Keratinocyte (primary cell): ENCODE results near the gene RABL6. TPM values are rescaled to one million over a fixed set of nuclear protein-coding genes. Genes with fewer than 3 reads are reported as not detected.
"Not testable (repeated sequence)": the region's sequence is repeated elsewhere in the genome, so short reads cannot be mapped to it uniquely, and the experiment has no call there.

Experiments used
- DNase-seq: peaks from one replicate; pipeline ENCODE4 v3.0.0-alpha.2; 2011; ENCODE audit warnings: low read depth, missing footprints, low spot score
- FAIRE-seq: peaks from 2 replicates; lab custom pipeline; 2011; peaks lifted over from hg19 to GRCh38; lab: Jason Lieb, UNC
- H2AFZ ChIP-seq: 2 replicates; pipeline ENCODE4 v1.6.0; 2012; ENCODE audit warnings: low read length, control low read depth, inconsistent platforms; ENCODE audit not compliant: control insufficient read depth
- H3K27ac ChIP-seq: 2 replicates; pipeline ENCODE4 v1.5.1; 2011; ENCODE audit warnings: low read length; ENCODE audit not compliant: control insufficient read depth, insufficient read depth
- H3K27me3 ChIP-seq: 3 replicates; pipeline ENCODE4 v1.6.0; 2011; ENCODE audit warnings: low read length; ENCODE audit not compliant: control insufficient read depth, insufficient read depth; ENCODE audit errors: extremely low read depth
- H3K36me3 ChIP-seq, 2 experiments: 2 replicates in 1 of 2; 3 replicates in 1 of 2; pipeline ENCODE4 v1.5.1; 2011; ENCODE audit warnings: low read length in 2 of 2, mild to moderate bottlenecking in 1 of 2; ENCODE audit not compliant: control insufficient read depth in 2 of 2, insufficient read depth in 2 of 2; ENCODE audit errors: extremely low read depth in 1 of 2
- H3K4me1 ChIP-seq: 3 replicates; pipeline ENCODE4 v1.5.1; 2011; ENCODE audit warnings: low read length; ENCODE audit not compliant: control insufficient read depth, insufficient read depth; ENCODE audit errors: extremely low read depth
- H3K4me2 ChIP-seq: 3 replicates; pipeline ENCODE4 v1.6.0; 2011; ENCODE audit warnings: low read depth, low read length; ENCODE audit not compliant: control insufficient read depth, insufficient read depth; ENCODE audit errors: extremely low read depth
- H3K4me3 ChIP-seq, 3 experiments: fragments of 200-600 bp in 1 of 3; sonication (generic) in 1 of 3; 2 replicates in 2 of 3; 3 replicates in 1 of 3; pipeline ENCODE4 v1.5.1; 2011 to 2016; ENCODE audit warnings: low read length in 3 of 3, mild to moderate bottlenecking in 3 of 3, control low read depth in 2 of 3, inconsistent platforms in 1 of 3, low read depth in 1 of 3, mixed read lengths in 1 of 3, mixed run types in 1 of 3, moderate library complexity in 1 of 3; ENCODE audit not compliant: control insufficient read depth in 2 of 3, insufficient read depth in 2 of 3; ENCODE audit errors: extremely low read depth in 1 of 3
- H3K79me2 ChIP-seq: 2 replicates; pipeline ENCODE4 v1.6.0; 2012; ENCODE audit warnings: low read length; ENCODE audit not compliant: control insufficient read depth, insufficient read depth
- H3K9ac ChIP-seq: 3 replicates; pipeline ENCODE4 v1.6.0; 2011; ENCODE audit warnings: low read length; ENCODE audit not compliant: control insufficient read depth, insufficient read depth; ENCODE audit errors: extremely low read depth
- H3K9me1 ChIP-seq: 3 replicates; pipeline ENCODE4 v1.6.0; 2011; ENCODE audit warnings: low read length; ENCODE audit not compliant: control insufficient read depth, insufficient read depth; ENCODE audit errors: extremely low read depth
- H3K9me3 ChIP-seq: 2 replicates; pipeline ENCODE4 v1.5.1; 2012; ENCODE audit warnings: low read depth, low read length; ENCODE audit not compliant: control insufficient read depth
- H4K20me1 ChIP-seq: 3 replicates; pipeline ENCODE4 v1.6.0; 2011; ENCODE audit warnings: low read length; ENCODE audit not compliant: control insufficient read depth, insufficient read depth; ENCODE audit errors: extremely low read depth
- CTCF ChIP-seq, 3 experiments: IDR thresholded peaks in 1 of 3; conservative IDR thresholded peaks in 1 of 3; optimal IDR thresholded peaks in 1 of 3; 2 replicates in 2 of 3; 3 replicates in 1 of 3; pipeline versions ENCODE3 to v1.5.1; 2011; ENCODE audit warnings: low read length in 3 of 3, mild to moderate bottlenecking in 3 of 3, moderate library complexity in 2 of 3, control low read depth in 1 of 3, inconsistent platforms in 1 of 3; ENCODE audit not compliant: insufficient read depth in 2 of 3; ENCODE audit errors: extremely low read depth in 1 of 3
- EZH2 ChIP-seq: IDR thresholded peaks from one replicate; pipeline ENCODE4 v1.6.1; 2012; ENCODE audit warnings: inconsistent platforms, mild to moderate bottlenecking, low read length, moderate library complexity
- dilution Hi-C: fragments of 300-500 bp; cut with MboI; formaldehyde crosslinking; loops from one replicate; pipeline ENCODE4 v1.7.0; 2020; ENCODE audit warnings: low sequenced_read_pairs; ENCODE audit not compliant: extremely low pct_ligation_motif_present
- polyA plus RNA-seq, 5 experiments: library from polyadenylated mRNA; depleted of rRNA in 3 of 5; stranded (reverse) in 3 of 5; stranded (forward) in 1 of 5; unstranded in 1 of 5; fragments of >200 nt; gene quantifications; 1 replicate in 1 of 5; 2 replicates in 3 of 5; 3 replicates in 1 of 5; pipeline versions ENCODE4 v1.2.1 to v1.2.3, GENCODE V29; 2011 to 2012; ENCODE audit warnings: missing spikeins in 2 of 5, low read depth in 1 of 5, low replicate concordance in 1 of 5

The RABL6 gene
- polyA plus RNA-seq, 1 donor (not counting 4 experiments of a cell fraction or from before 2014, with no cell fraction given): 46.3 TPM

DNA sequence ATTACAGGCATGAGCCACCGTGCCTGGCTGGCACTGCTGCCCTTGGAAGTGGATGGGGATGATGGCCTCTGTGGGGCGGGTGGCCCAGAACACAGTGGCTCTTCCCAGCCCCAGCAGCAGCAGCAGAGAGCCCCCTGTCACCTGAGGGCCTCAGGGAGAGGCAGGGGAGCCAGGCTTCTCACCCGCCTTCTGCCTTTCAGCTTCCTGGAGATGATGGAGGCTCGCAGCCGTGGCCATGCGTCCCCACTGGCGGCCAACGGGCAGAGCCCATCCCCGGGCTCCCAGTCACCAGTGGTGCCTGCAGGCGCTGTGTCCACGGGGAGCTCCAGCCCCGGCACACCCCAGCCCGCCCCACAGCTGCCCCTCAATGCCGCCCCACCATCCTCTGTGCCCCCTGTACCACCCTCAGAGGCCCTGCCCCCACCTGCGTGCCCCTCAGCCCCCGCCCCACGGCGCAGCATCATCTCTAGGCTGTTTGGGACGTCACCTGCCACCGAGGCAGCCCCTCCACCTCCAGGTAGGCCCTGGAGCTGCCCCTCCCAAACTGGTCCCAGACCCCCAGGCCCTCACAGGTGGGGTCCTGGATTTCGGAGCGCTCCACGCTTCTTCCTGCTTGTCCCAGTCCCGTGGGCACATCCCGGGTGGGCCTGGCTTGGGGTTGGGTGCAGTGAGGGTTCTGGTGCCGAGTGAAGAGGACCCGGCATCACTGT lies 29.6 kb downstream of the RABL6 start:
- TF ChIP-seq CTCF (optimal IDR thresholded peaks at IDR 0.05 in 1 of 3, IDR thresholded peaks at IDR 0.05 in 1 of 3, conservative IDR thresholded peaks at IDR 0.05 in 1 of 3; ENCODE audit: extremely low read depth in 1 of 3, insufficient read depth in 2 of 3, low read length in 3 of 3) (no peak), EZH2 (no peak)
- Histone ChIP-seq H4K20me1 (no peaks in the 10 kb centered on the region), H2AFZ (no peak overlapping the region), H3K4me3 (no peak overlapping the region), H3K9me3 (no peaks in the 10 kb centered on the region), H3K9me1 (no peaks in the 10 kb centered on the region), H3K9ac (no peak overlapping the region), H3K27me3 (no peaks in the 10 kb centered on the region), H3K36me3 (peaks cover 0 to 15% of the 10 kb centered on the region in 2 experiments), H3K4me1 (peaks cover 9% of the 10 kb centered on the region), H3K79me2 (no peaks in the 10 kb centered on the region), H3K4me2 (no peak overlapping the region), H3K27ac (no peak overlapping the region)
- dilution Hi-C loops: no loop called here
- FAIRE-seq: no peak
- no peak for DNase-seq

GRCh38 chr9:136837856-136838277 lies 30.1 kb downstream of the RABL6 start:
- DNase-seq, dilution Hi-C loops, FAIRE-seq, H4K20me1 ChIP-seq, H3K9ac ChIP-seq, H3K4me1 ChIP-seq, H2AFZ ChIP-seq, H3K9me1 ChIP-seq, H3K4me3 ChIP-seq, H3K9me3 ChIP-seq, H3K4me2 ChIP-seq, H3K27ac ChIP-seq, H3K27me3 ChIP-seq, H3K79me2 ChIP-seq: not testable (repeated sequence)
- peaks cover 0 to 12% of the 10 kb centered on the region in 2 experiments for H3K36me3 ChIP-seq
